Transverse colon (tissue), 4 donors: Measurements from ENCODE around the gene ANKRD44.

Experiments used
- EP300 ChIP-seq: sonication (generic); formaldehyde crosslinking; IDR thresholded peaks from one replicate; pipeline ENCODE4 v1.6.1; 2017; ENCODE audit warnings: antibody characterized with exemption, low read depth
- POLR2A ChIP-seq: fragments of 450-650 bp; IDR thresholded peaks from one replicate; pipeline ENCODE4 v1.6.1; 2016; ENCODE audit warnings: antibody characterized with exemption, mild to moderate bottlenecking, moderate library complexity
- POLR2AphosphoS5 ChIP-seq, 3 donors: sonication (generic); formaldehyde crosslinking; IDR thresholded peaks; one replicate each; pipeline ENCODE4 v1.6.1; 2016; ENCODE audit warnings: antibody characterized with exemption in 3 of 3
- TF ChIP-seq, protein P1 (sequence below), 5 experiments: fragments of 200-600 bp in 3 of 5; fragments of 450-650 bp in 2 of 5; sonication (generic) in 3 of 5; IDR thresholded peaks; 1 replicate in 2 of 5; 2 replicates in 3 of 5; pipeline ENCODE4 v1.5.1; 2016 to 2017; ENCODE audit warnings: antibody characterized with exemption in 5 of 5, inconsistent platforms in 3 of 5, mild to moderate bottlenecking in 2 of 5, moderate library complexity in 1 of 5

- no peak for TF ChIP-seq POLR2A
- no peak for TF ChIP-seq EP300
- TF ChIP-seq, protein P1, sequence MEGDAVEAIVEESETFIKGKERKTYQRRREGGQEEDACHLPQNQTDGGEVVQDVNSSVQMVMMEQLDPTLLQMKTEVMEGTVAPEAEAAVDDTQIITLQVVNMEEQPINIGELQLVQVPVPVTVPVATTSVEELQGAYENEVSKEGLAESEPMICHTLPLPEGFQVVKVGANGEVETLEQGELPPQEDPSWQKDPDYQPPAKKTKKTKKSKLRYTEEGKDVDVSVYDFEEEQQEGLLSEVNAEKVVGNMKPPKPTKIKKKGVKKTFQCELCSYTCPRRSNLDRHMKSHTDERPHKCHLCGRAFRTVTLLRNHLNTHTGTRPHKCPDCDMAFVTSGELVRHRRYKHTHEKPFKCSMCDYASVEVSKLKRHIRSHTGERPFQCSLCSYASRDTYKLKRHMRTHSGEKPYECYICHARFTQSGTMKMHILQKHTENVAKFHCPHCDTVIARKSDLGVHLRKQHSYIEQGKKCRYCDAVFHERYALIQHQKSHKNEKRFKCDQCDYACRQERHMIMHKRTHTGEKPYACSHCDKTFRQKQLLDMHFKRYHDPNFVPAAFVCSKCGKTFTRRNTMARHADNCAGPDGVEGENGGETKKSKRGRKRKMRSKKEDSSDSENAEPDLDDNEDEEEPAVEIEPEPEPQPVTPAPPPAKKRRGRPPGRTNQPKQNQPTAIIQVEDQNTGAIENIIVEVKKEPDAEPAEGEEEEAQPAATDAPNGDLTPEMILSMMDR (IDR thresholded peaks at IDR 0.05) = no peak
- TF ChIP-seq POLR2AphosphoS5 (IDR thresholded peaks at IDR 0.05) = peak in 2 of 3 donors; percentile 6 to 42
Measured at GRCh38 chr2:197147942-197148341, 162.6 kb downstream of the ANKRD44 start.
